Stimulated activated naive CD8-positive, alpha-beta T cell treated with anti-CD3 and anti-CD28 coated beads, Interleukin-15, amount 100 ng/mL, for 72 hours (primary cell): Measurements from ENCODE around the gene USP6NL.
"Not testable (repeated sequence)": the region's sequence is repeated elsewhere in the genome, so short reads cannot be mapped to it uniquely, and the experiment has no call there.

Experiments used
- ATAC-seq: fragments of 150-1000 bp; cut with Tn5 transposase; 2 replicates; pipeline ENCODE4 v1.10.0; 2021; ENCODE audit warnings: mild to moderate bottlenecking, moderate library complexity
- DNase-seq, 2 donors: peaks; one replicate each; pipeline ENCODE4 v3.0.0; 2021 to 2022
- H3K27ac Mint-ChIP-seq, 2 donors: one replicate each; pipeline ENCODE4 v1.8.0; 2022; ENCODE audit warnings: mild to moderate bottlenecking in 2 of 2, mixed read lengths in 2 of 2, moderate library complexity in 2 of 2
- H3K27me3 Mint-ChIP-seq: one replicate; pipeline ENCODE4 v1.8.0; 2022; ENCODE audit warnings: mixed read lengths
- H3K4me1 Mint-ChIP-seq: one replicate; pipeline ENCODE4 v1.8.0; 2022; ENCODE audit warnings: mild to moderate bottlenecking, mixed read lengths
- H3K4me3 Mint-ChIP-seq, 2 donors: one replicate each; pipeline ENCODE4 v1.8.0; 2022; ENCODE audit warnings: mild to moderate bottlenecking in 2 of 2, mixed read lengths in 2 of 2, moderate library complexity in 1 of 2
- H3K9me3 Mint-ChIP-seq, 2 donors: one replicate each; pipeline ENCODE4 v1.8.0; 2022; ENCODE audit warnings: mixed read lengths in 2 of 2

The USP6NL gene

GRCh38 chr10:11448545-11449244 is 162.8 kb downstream of the USP6NL start:
- Mint-ChIP-seq H3K9me3 (no peaks in the 10 kb centered on the region), H3K27me3 (peaks cover 7% of the 10 kb centered on the region), H3K27ac (peak overlapping the region in 1 of 2 donors; percentile 1), H3K4me1 (peaks cover 14% of the 10 kb centered on the region), H3K4me3 (no peak overlapping the region)
- no peak for DNase-seq
- no peak for ATAC-seq

DNA sequence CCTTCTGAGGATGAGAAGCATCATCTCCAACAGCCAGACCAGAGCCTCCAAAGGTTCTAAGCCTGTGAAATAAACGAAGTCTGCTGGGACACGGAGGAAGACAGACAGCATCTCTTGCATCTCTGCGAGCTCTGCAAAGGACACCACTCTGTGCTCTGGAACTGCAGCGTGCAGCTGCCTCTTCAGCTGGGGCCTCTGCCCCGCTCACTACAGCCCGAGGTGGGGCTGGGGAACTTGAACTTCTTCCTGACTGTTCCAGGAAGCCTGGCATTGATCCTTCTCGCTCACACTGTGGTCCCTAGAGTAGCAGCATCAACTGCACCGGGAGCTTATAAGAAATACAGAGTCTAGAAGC is 163.3 kb downstream of the USP6NL start:
- Mint-ChIP-seq H3K9me3 (no peaks in the 10 kb centered on the region), H3K4me1 (peaks cover 14% of the 10 kb centered on the region), H3K27me3 (peaks cover 7% of the 10 kb centered on the region), H3K27ac (peak overlapping the region in 1 of 2 donors; percentile 52), H3K4me3 (no peak overlapping the region)
- ATAC-seq (no peak), DNase-seq (no peak)

GRCh38 chr10:11447586-11447985 is 163.9 kb downstream of the USP6NL start:
- peaks cover 7% of the 10 kb centered on the region for H3K27me3 Mint-ChIP-seq
- DNase-seq, result no peak
- no peak overlapping the region for H3K4me3 Mint-ChIP-seq
- peak overlapping the region in 1 of 2 donors; percentile 69 for H3K27ac Mint-ChIP-seq
- ATAC-seq, result no peak
- peaks cover 14% of the 10 kb centered on the region for H3K4me1 Mint-ChIP-seq
- H3K9me3 Mint-ChIP-seq, result no peaks in the 10 kb centered on the region

DNA sequence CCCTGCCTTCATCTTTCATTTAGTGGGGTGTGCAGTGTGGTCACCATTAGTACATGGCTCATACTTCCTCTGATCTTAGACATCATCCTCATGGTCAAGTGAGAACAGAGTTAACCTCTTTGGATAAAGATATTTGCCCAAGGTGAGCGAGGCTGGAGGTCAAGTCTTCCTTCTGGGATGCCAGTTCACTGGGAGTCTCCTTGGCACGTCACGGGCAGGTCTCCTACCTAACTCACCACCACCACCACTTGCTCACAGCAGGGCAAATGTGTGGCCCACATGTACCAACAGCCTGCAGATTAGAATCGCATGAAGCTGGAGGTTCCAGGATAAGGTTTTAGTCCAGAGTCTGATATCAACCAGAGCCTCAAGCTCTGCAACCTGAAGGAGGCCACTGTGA is 164.6 kb downstream of the USP6NL start:
- DNase-seq, result no peak
- no peak overlapping the region for H3K4me3 Mint-ChIP-seq
- no peak overlapping the region for H3K27ac Mint-ChIP-seq
- H3K27me3 Mint-ChIP-seq, result peaks cover 4% of the 10 kb centered on the region
- peaks cover 14% of the 10 kb centered on the region for H3K4me1 Mint-ChIP-seq
- no peak for ATAC-seq
- H3K9me3 Mint-ChIP-seq, result no peaks in the 10 kb centered on the region

GRCh38 chr10:11446133-11446532 is 165.3 kb downstream of the USP6NL start:
- H3K4me1 Mint-ChIP-seq, result peaks cover 15% of the 10 kb centered on the region
- H3K27ac Mint-ChIP-seq, result no peak overlapping the region
- H3K27me3 Mint-ChIP-seq, result no peaks in the 10 kb centered on the region
- H3K9me3 Mint-ChIP-seq, result no peaks in the 10 kb centered on the region
- ATAC-seq (no peak), DNase-seq (no peak)
- H3K4me3 Mint-ChIP-seq, result no peak overlapping the region

DNA sequence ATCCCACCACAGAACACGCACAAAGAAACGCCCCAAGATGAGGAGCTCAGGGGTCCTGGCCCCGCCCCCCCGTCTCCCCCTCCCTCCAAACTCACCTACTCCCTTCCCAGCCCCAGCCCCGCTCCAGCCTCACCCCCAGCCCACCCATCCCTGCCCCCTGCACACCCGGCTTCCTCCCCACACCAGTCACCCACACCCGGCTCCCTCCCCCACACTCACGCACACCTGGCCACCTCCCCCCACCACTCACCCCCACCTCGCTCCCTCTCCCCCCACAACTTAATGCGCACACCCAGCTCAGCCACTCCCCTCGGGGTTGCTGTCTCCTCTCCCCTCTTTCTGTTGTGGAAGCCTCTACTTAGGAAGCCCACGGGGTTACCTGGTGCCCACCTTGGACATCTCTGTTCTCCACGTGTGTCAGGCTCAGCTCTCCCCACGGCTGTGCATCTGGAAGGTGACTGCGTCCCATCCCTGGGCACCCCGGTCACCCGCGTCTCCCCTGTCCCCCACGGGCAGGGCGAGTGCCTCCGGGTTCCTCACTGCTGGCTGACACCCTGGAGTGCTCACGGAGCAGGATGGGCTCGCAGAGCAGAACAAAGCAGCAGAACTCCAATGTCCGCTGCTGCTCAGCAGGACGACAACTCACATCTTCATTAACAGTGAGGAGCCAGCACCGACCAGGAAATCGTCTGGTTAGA is 166.8 kb downstream of the USP6NL start:
- Mint-ChIP-seq H3K4me1 (peaks cover 29% of the 10 kb centered on the region), H3K27ac (no peak overlapping the region), H3K9me3 (no peaks in the 10 kb centered on the region), H3K4me3 (no peak overlapping the region), H3K27me3 (no peaks in the 10 kb centered on the region)
- ATAC-seq (no peak), DNase-seq (no peak)

- H3K27me3 Mint-ChIP-seq, result no peaks in the 10 kb centered on the region
- no peaks in the 10 kb centered on the region for H3K9me3 Mint-ChIP-seq
- H3K4me1 Mint-ChIP-seq, result peaks cover 31% of the 10 kb centered on the region
- H3K4me3 Mint-ChIP-seq, result no peak overlapping the region
- H3K27ac Mint-ChIP-seq, result peak overlapping the region in 1 of 2 donors; percentile 14
- no peak for ATAC-seq
- DNase-seq, result no peak
These were observed 167.3 kb downstream of the USP6NL start for GRCh38 chr10:11444155-11444530.

- H3K9me3 Mint-ChIP-seq, result no peaks in the 10 kb centered on the region
- H3K27ac Mint-ChIP-seq, result peak overlapping the region in 1 of 2 donors; percentile 88
- ATAC-seq (no peak), DNase-seq (no peak)
- H3K4me1 Mint-ChIP-seq, result peaks cover 28% of the 10 kb centered on the region
- H3K27me3 Mint-ChIP-seq, result no peaks in the 10 kb centered on the region
- no peak overlapping the region for H3K4me3 Mint-ChIP-seq
These were observed 167.8 kb downstream of the USP6NL start for GRCh38 chr10:11443468-11444154.

DNA sequence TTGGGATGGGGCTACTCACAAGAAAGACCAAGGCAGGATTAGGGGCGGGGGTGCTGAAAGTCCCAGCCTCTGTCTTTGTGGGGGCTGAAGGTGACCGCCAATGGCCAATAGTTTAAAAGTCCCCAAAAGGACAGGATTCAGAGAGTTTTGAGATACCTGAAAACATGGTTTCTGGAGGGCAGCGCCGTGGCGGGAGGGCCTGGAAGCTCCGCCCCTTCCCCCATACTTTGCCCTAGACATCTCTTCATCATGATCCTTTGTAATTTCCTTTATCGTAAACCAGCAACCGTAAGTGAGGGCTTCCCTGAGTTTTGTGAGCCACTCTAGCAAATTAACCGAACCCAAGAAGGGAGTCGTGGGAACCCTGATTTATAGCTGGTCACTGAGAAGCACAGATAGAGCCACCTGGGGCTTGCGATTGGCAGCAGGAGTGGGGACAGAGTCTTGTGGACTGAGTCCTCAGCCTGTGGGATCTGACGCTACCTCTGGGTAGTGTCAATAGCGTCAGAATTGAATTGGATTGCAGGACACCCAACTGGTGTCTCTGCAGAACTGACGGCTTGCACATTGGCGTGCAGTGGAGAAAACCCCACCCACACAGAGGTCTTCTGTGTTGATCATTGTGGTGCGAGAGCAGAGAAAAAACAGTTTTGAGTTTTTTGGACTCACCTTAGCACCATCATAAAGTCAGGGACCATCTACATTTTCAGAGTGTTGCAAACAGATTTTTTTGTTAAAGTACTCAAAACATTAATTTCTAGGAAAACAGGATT is 169.3 kb downstream of the USP6NL start:
- no peaks in the 10 kb centered on the region for H3K27me3 Mint-ChIP-seq
- no peaks in the 10 kb centered on the region for H3K9me3 Mint-ChIP-seq
- H3K27ac Mint-ChIP-seq, result no peak overlapping the region
- DNase-seq, result no peak
- peaks cover 16% of the 10 kb centered on the region for H3K4me1 Mint-ChIP-seq
- H3K4me3 Mint-ChIP-seq, result no peak overlapping the region
- no peak for ATAC-seq

- H3K9me3 Mint-ChIP-seq, result no peaks in the 10 kb centered on the region
- H3K4me3 Mint-ChIP-seq, result peak overlapping the region in 1 of 2 donors; percentile 54
- H3K27me3 Mint-ChIP-seq, result no peaks in the 10 kb centered on the region
- peaks cover 16% of the 10 kb centered on the region for H3K4me1 Mint-ChIP-seq
- DNase-seq (no peak), ATAC-seq (no peak)
- no peak overlapping the region for H3K27ac Mint-ChIP-seq
These were observed 170.3 kb downstream of the USP6NL start for GRCh38 chr10:11441151-11441535.

GRCh38 chr10:11440250-11441150 is 170.9 kb downstream of the USP6NL start:
- H3K27me3 Mint-ChIP-seq, result no peaks in the 10 kb centered on the region
- ATAC-seq (peak; percentile 90), DNase-seq (peak; percentile 3 to 74)
- peak overlapping the region; percentile 9 to 62 for H3K27ac Mint-ChIP-seq
- no peaks in the 10 kb centered on the region for H3K9me3 Mint-ChIP-seq
- H3K4me1 Mint-ChIP-seq, result peaks cover 16% of the 10 kb centered on the region
- H3K4me3 Mint-ChIP-seq, result peak overlapping the region; percentile 31 to 54

DNA sequence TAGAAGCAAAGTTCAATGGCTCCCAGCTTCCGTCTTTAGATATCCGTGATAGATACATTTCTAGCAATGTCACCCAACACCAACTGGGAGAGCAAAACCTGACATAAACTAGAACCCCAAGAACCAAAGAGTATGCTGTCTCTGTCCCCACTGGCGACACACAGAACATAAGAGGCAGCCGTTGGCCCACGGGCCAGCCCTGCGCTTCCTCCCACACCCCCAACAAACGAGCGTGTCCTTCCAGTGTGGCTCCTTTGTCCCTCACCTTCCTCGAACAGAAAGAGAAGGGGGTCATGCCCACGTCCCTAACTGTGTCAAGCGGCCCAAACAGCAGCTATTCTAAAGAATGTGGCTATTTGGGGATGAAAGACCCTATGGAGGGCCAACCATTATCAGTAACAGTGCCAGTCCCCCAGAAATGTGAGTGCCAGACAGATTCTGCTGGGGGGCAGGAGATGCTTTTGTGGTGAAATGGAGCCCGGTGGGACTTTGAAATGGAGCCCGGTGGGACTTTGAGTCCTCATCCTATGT is 171.9 kb downstream of the USP6NL start:
- ATAC-seq, result no peak
- no peaks in the 10 kb centered on the region for H3K9me3 Mint-ChIP-seq
- peak overlapping the region in 1 of 2 donors; percentile 18 for H3K4me3 Mint-ChIP-seq
- DNase-seq, result no peak
- H3K27ac Mint-ChIP-seq, result peak overlapping the region in 1 of 2 donors; percentile 62
- H3K4me1 Mint-ChIP-seq, result peaks cover 16% of the 10 kb centered on the region
- H3K27me3 Mint-ChIP-seq, result no peaks in the 10 kb centered on the region

GRCh38 chr10:11437391-11438142 is 173.9 kb downstream of the USP6NL start:
- Mint-ChIP-seq H3K27ac (no peak overlapping the region), H3K27me3 (no peaks in the 10 kb centered on the region), H3K4me3 (no peak overlapping the region), H3K9me3 (no peaks in the 10 kb centered on the region), H3K4me1 (peaks cover 16% of the 10 kb centered on the region)
- ATAC-seq (no peak), DNase-seq (no peak)

- H3K9me3 Mint-ChIP-seq, H3K4me3 Mint-ChIP-seq, H3K27me3 Mint-ChIP-seq, DNase-seq, H3K27ac Mint-ChIP-seq, ATAC-seq: not testable (repeated sequence)
- H3K4me1 Mint-ChIP-seq, result peaks cover 16% of the 10 kb centered on the region
These were observed 175.0 kb downstream of the USP6NL start for GRCh38 chr10:11436445-11436844.
